Upper lobe of left lung (tissue), 4 donors: ENCODE results near the gene SLC8B1.

Experiments
- POLR2A ChIP-seq, 4 donors: fragments of 450-650 bp; IDR thresholded peaks; one replicate each; pipeline ENCODE4 v1.5.1; 2016 to 2017; ENCODE audit warnings: antibody characterized with exemption in 4 of 4, mild to moderate bottlenecking in 2 of 4
- POLR2AphosphoS5 ChIP-seq, 2 donors: sonication (generic); formaldehyde crosslinking; IDR thresholded peaks; one replicate each; pipeline ENCODE4 v1.5.1; 2017; ENCODE audit warnings: antibody characterized with exemption in 2 of 2
- TF ChIP-seq, protein P1 (sequence below), 6 experiments: fragments of 450-650 bp in 4 of 6; fragments of 200-600 bp in 2 of 6; sonication (generic) in 2 of 6; IDR thresholded peaks; one replicate each; pipeline ENCODE4 v1.5.1; 2016 to 2019; ENCODE audit warnings: antibody characterized with exemption in 6 of 6

DNA sequence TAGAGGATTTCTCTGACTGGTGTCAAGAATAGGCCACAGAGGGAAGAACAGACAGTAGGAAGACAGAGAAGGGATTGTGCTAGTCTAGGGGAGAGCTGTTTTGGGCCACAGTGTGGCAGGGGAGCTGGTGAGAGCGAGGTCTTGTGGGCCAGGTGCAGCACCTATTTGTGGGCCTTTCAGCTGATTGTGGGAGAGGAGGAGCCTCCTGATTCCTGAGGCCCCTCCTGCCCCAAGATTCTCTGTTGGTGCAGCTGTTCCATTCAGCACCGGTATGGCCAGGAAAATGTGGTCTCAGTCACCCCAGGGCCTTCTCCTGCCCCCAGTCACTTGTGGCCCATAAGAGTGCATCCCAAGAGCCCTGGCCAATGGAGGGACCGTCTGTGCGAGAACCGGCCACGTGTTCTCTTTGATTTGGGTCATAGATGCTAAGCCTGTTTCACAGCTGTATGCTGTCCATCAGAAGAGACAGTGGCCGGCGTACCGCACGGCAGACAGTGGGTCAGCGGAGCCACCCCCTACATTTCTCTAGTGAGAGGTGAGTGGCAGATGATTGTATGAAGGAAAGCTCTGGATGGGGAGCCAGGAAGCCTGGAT, 86.0 kb downstream of the SLC8B1 start:
- TF ChIP-seq, protein P1, sequence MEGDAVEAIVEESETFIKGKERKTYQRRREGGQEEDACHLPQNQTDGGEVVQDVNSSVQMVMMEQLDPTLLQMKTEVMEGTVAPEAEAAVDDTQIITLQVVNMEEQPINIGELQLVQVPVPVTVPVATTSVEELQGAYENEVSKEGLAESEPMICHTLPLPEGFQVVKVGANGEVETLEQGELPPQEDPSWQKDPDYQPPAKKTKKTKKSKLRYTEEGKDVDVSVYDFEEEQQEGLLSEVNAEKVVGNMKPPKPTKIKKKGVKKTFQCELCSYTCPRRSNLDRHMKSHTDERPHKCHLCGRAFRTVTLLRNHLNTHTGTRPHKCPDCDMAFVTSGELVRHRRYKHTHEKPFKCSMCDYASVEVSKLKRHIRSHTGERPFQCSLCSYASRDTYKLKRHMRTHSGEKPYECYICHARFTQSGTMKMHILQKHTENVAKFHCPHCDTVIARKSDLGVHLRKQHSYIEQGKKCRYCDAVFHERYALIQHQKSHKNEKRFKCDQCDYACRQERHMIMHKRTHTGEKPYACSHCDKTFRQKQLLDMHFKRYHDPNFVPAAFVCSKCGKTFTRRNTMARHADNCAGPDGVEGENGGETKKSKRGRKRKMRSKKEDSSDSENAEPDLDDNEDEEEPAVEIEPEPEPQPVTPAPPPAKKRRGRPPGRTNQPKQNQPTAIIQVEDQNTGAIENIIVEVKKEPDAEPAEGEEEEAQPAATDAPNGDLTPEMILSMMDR (IDR thresholded peaks at IDR 0.05), result no peak
- TF ChIP-seq POLR2A (IDR thresholded peaks at IDR 0.05), result no peak
- no peak for TF ChIP-seq POLR2AphosphoS5 (IDR thresholded peaks at IDR 0.05)
